K562 treated with DMSO at 1 percent for 12 hours (cell line): Measurements from ENCODE around the gene FXYD2. TPM values are rescaled to one million over a fixed set of nuclear protein-coding genes. Genes with fewer than 3 reads are reported as not detected.

ENCODE experiments used
- total RNA-seq: library from RNA; unstranded; fragments of 300-600 nt; gene quantifications from 2 replicates; pipeline ENCODE4 v1.2.3, GENCODE V29; 2022; ENCODE audit not compliant: insufficient read depth

FXYD2 gene
- not detected in 2 replicates for total RNA-seq

DNA sequence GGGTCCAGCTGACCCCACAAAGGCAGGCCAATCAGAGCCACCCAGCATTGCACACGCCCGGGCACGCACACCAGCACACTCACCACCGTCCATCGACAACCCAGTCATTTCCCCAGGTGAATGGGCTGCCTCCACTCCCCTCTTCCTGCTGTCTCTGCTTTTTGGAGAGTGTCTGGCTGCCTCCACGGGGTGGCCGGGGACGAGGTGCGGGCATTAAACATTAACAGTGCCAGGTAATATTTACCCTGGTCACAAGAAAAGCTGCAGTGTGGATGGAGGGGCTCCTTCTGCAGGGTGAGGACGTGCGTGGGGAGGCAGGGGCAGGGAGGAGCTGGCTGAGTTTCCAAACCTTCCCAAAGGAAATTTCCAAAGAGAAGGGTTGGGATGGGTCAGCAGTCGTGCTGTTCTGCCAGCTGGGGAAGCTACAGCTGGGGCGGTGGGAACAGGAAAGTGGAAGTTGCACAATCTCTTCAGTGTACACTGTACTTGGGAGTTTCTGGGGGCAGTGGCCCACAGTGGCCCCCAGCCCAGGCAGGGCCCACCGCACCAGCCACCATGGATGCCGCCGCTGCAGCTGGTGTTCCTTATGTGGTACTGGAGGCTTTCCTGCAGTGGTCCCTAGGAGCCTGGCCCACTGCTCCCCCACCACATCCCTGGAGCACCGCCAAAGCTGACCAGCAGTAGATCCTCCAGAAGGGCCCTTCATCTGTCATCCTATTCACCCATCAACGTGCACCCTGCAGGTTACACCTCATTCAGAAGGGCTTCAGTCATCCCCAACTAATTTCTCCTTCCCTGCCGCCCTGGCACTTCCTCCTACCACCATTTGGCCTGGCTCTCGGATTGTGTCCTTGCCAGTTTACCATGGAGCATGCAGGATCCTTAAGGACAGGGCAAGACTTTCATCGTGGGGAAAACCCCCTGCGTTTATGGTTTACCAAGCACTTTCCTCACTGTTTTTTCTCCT lies at the start of gene FXYD2:
Gene FXYD2 (minus strand): TSS at position 174 of the 967 bp plus-strand sequence. CDS start 66 bp downstream, at position 108.

DNA sequence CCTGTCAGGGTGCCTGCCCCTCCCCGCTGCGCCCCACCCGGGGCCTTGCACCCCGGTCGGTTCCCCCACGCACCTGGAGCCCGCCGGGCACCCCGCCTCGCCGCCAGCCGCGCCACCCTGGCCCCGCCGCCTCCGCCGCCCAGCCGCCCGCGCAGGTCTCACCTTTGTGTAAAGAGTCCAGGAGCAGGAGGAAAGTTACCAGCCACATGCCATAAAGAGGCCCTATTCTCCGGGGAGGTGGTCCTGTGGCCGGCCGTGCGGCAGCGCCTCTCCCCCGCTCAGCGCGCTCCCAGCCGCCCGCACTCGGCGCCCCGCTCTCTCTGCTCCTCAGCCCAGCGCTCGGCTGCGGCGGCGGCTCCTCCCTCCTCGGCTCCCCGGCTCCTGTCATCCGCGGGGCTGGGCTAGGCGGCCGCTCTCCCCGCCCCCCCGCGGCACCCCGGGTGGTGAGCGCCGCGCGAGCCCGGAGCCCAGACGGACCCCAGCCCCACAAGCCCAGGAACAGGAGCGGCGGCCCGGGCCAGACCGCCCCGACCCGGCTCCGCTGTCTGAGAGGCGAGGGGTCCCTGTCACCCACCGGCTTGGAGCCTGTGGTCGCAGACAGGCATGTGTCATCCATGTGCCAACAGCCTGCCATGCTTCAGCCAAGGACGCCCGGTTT lies 27.5 kb downstream of the FXYD2 start, which contains the start of gene DSCAML1:
Gene DSCAML1 (minus strand): TSS at position 345 of the 658 bp plus-strand sequence. CDS start 137 bp downstream, at position 208.

Other genes with a start within 250 kb of the FXYD2 start
- not detected in 2 replicates for gene DSCAML1, start 27.5 kb downstream of the FXYD2 start, total RNA-seq
- not detected in 2 replicates for gene FXYD6, start 51.9 kb upstream of the FXYD2 start, total RNA-seq
- gene TMPRSS13, start 104.7 kb upstream of the FXYD2 start, total RNA-seq, result 0.38 TPM in 1 of 2 replicates, not detected in the other
- 15.2 and 42.1 TPM in 2 replicates for gene IL10RA, start 161.7 kb upstream of the FXYD2 start, total RNA-seq